ENCODE measurements around the gene EZH1. TPM values are rescaled to one million over a fixed set of nuclear protein-coding genes. Genes with fewer than 3 reads are reported as not detected.

EZH1 gene
- total RNA-seq, 4 donors from 2014 or later: 73.8 to 128 (median 109) TPM

- H3K4me3 ChIP-seq: no peak overlapping the region
- H3K9me3 ChIP-seq: no peaks in the 10 kb centered on the region
- peak overlapping the region in 1 of 4 donors; percentile 23 for H3K27ac ChIP-seq
- H3K36me3 ChIP-seq: peaks cover 10 to 100% (median 39%) of the 10 kb centered on the region in 3 donors
- H3K27me3 ChIP-seq: no peaks in the 10 kb centered on the region
- WGBS, 2 donors: 2 to 6% methylated on average over 2 of the region's 2 CpGs
- TF ChIP-seq CTCF (IDR thresholded peaks at IDR 0.05) (peak; percentile 46 to 83 (median 50)), POLR2A (IDR thresholded peaks at IDR 0.05) (no peak), EP300 (IDR thresholded peaks at IDR 0.05) (peak in 1 of 2 donors; percentile 25)
- DNase-seq (ENCODE audit: low spot score in 2 of 2): peak in 1 of 2 donors; percentile 86
- H3K4me1 ChIP-seq: peaks cover 0 to 6% (median 0%) of the 10 kb centered on the region in 4 donors
Observed at GRCh38 chr17:42720996-42721583, 23.8 kb downstream of the EZH1 start.

GRCh38 chr17:42709561-42709960 lies 35.3 kb downstream of the EZH1 start:
- Histone ChIP-seq H3K36me3 (peaks cover 7 to 100% (median 36%) of the 10 kb centered on the region in 3 donors), H3K4me3 (no peak overlapping the region), H3K27ac (peak overlapping the region in 1 of 4 donors; percentile 23), H3K27me3 (no peaks in the 10 kb centered on the region), H3K4me1 (no peaks in the 10 kb centered on the region), H3K9me3 (no peaks in the 10 kb centered on the region)
- WGBS, 2 donors: 66 to 77% methylated on average over 2 of the region's 2 CpGs
- DNase-seq (ENCODE audit: low spot score in 2 of 2): no peak
- no peak for TF ChIP-seq EP300 (IDR thresholded peaks at IDR 0.05)
- TF ChIP-seq CTCF (IDR thresholded peaks at IDR 0.05): no peak
- no peak for TF ChIP-seq POLR2A (IDR thresholded peaks at IDR 0.05)

GRCh38 chr17:42708588-42708987 lies 36.3 kb downstream of the EZH1 start:
- WGBS, 2 donors: 90 to 98% methylated on average over 3 of the region's 3 CpGs
- Histone ChIP-seq H3K4me1 (no peaks in the 10 kb centered on the region), H3K27me3 (no peaks in the 10 kb centered on the region), H3K27ac (no peak overlapping the region), H3K9me3 (no peaks in the 10 kb centered on the region), H3K36me3 (peaks cover 10 to 100% (median 30%) of the 10 kb centered on the region in 3 donors), H3K4me3 (no peak overlapping the region)
- DNase-seq (ENCODE audit: low spot score in 2 of 2): no peak
- TF ChIP-seq EP300 (IDR thresholded peaks at IDR 0.05) (no peak), CTCF (IDR thresholded peaks at IDR 0.05) (no peak), POLR2A (IDR thresholded peaks at IDR 0.05) (no peak)

GRCh38 chr17:42706732-42707131 lies 38.1 kb downstream of the EZH1 start:
- WGBS, 2 donors: 71 to 83% methylated on average over 5 of the region's 5 CpGs
- Histone ChIP-seq H3K27me3 (no peaks in the 10 kb centered on the region), H3K9me3 (no peaks in the 10 kb centered on the region), H3K4me1 (no peaks in the 10 kb centered on the region), H3K36me3 (peaks cover 7 to 100% (median 23%) of the 10 kb centered on the region in 3 donors), H3K4me3 (no peak overlapping the region), H3K27ac (no peak overlapping the region)
- TF ChIP-seq CTCF (IDR thresholded peaks at IDR 0.05): no peak
- TF ChIP-seq POLR2A (IDR thresholded peaks at IDR 0.05): no peak
- TF ChIP-seq EP300 (IDR thresholded peaks at IDR 0.05): no peak
- no peak for DNase-seq (ENCODE audit: low spot score in 2 of 2)

GRCh38 chr17:42704837-42705494 lies 39.9 kb downstream of the EZH1 start:
- no peak overlapping the region for H3K27ac ChIP-seq
- DNase-seq (ENCODE audit: low spot score in 2 of 2): no peak
- H3K9me3 ChIP-seq: no peaks in the 10 kb centered on the region
- 81 to 82% methylated on average over 8 of the region's 8 CpGs for WGBS, 2 donors
- peaks cover 0 to 11% (median 2%) of the 10 kb centered on the region in 4 donors for H3K4me1 ChIP-seq
- no peak for TF ChIP-seq EP300 (IDR thresholded peaks at IDR 0.05)
- TF ChIP-seq CTCF (IDR thresholded peaks at IDR 0.05): no peak
- no peak for TF ChIP-seq POLR2A (IDR thresholded peaks at IDR 0.05)
- no peaks in the 10 kb centered on the region for H3K27me3 ChIP-seq
- H3K4me3 ChIP-seq: no peak overlapping the region
- peaks cover 7 to 98% (median 23%) of the 10 kb centered on the region in 3 donors for H3K36me3 ChIP-seq
